Heart right ventricle (tissue), 16 donors: Measurements from ENCODE around the gene HAPLN3. TPM values are rescaled to one million over a fixed set of nuclear protein-coding genes. Genes with fewer than 3 reads are reported as not detected.

ENCODE experiments used
- ATAC-seq, 8 donors: fragments of 200-7000 bp; cut with Tn5 transposase; one replicate each; pipeline ENCODE4 v1.9.1; 2020; ENCODE audit warnings: mild to moderate bottlenecking in 8 of 8, moderate library complexity in 8 of 8, moderate number of reproducible peaks in 1 of 8
- DNase-seq, 2 donors: peaks; one replicate each; pipeline ENCODE4 v3.0.0-alpha.2; 2020
- H3K27ac ChIP-seq, 10 donors: fragments of 200-600 bp; sonication (generic) in 2 of 10; one replicate each; pipeline versions ENCODE4 v1.5.0 to v1.8.0; 2020 to 2022; ENCODE audit warnings: mild to moderate bottlenecking in 3 of 10
- H3K27me3 ChIP-seq, 7 donors: fragments of 200-600 bp; one replicate each; pipeline ENCODE4 v1.8.0; 2021 to 2022; ENCODE audit warnings: mild to moderate bottlenecking in 2 of 7
- H3K36me3 ChIP-seq, 9 donors: fragments of 200-600 bp; sonication (generic) in 1 of 9; one replicate each; pipeline versions ENCODE4 v1.5.0 to v1.8.0; 2020 to 2022; ENCODE audit warnings: mild to moderate bottlenecking in 2 of 9
- H3K4me1 ChIP-seq, 9 donors: fragments of 200-600 bp; sonication (generic) in 1 of 9; one replicate each; pipeline versions ENCODE4 v1.5.0 to v1.8.0; 2020 to 2022; ENCODE audit warnings: mild to moderate bottlenecking in 4 of 9
- H3K4me3 ChIP-seq, 10 donors: fragments of 200-600 bp; sonication (generic) in 2 of 10; one replicate each; pipeline versions ENCODE4 v1.5.0 to v1.8.0; 2020 to 2022; ENCODE audit warnings: mild to moderate bottlenecking in 7 of 10, moderate library complexity in 2 of 10
- H3K9me3 ChIP-seq, 11 donors: fragments of 200-600 bp in 10 of 11; sonication (generic) in 2 of 11; one replicate each; pipeline versions ENCODE4 v1.5.0 to v1.8.0; 2013 to 2022; ENCODE audit warnings: mild to moderate bottlenecking in 2 of 11, control low read depth in 1 of 11, moderate library complexity in 1 of 11
- WGBS, 2 donors: extraction: QIAGEN DNeasy Blood & Tissue Kit; methylation state at CpG; one replicate each; pipeline ENCODE4 v1.1.7; 2013; ENCODE audit warnings: inconsistent platforms in 1 of 2; 5-methylcytosine and 5-hydroxymethylcytosine counted together
- intact Hi-C, 10 donors: fragments of 100-400 bp; cut with DNase I; formaldehyde crosslinking; loops; one replicate each; pipeline versions ENCODE4 v1.11.1 to v1.14.2; 2022
- polyA plus RNA-seq, 2 donors: library from polyadenylated mRNA; stranded (reverse); fragments of 200-250 nt; gene quantifications; one replicate each; pipeline ENCODE4 v1.2.3, GENCODE V29; 2013
- total RNA-seq, 10 donors: library from RNA; stranded (reverse); fragmentation: NEBNext Ultra II Directional in 3 of 10; extraction: Animal tissue kit (Norgen Biotek cat#: 25700) in 3 of 10; gene quantifications; one replicate each; pipeline versions ENCODE4 v1.2.1 to v1.2.4, GENCODE V29; 2021 to 2023
- TF ChIP-seq, protein P1 (sequence below), 9 donors: fragments of 200-600 bp; sonication (generic) in 2 of 9; IDR thresholded peaks; one replicate each; pipeline versions ENCODE4 v1.5.0 to v1.8.0; 2021 to 2022; ENCODE audit warnings: antibody characterized with exemption in 9 of 9, mild to moderate bottlenecking in 5 of 9, moderate library complexity in 1 of 9
- donor health status: Arrhythmogenic right ventricular cardiomyopathy.
- donor health status: ischemic (EF 13 %, LVEDD 7.1; RV severe dilation, severe dysfunction).
- donor health status: healthy with polysubstance abuse.
- donor health status: DM: no; HTN: yes; CAD: no.
- donor health status: DM: no; HTN: no; CAD: no.
- donor health status: ischemic (EF 25% LVEDD 6.9; RV normal size, moderate dysfunction).
- donor health status: ischemic (EF 25% LVEDD 5.7; RV mildly dilated, moderate dysfunction).
- donor health status: healthy.
- donor health status: DM: yes; HTN: yes; CAD: no.
- donor health status: Ischemic cardiomyopathy.
- donor health status: ischemic (EF 35%, LVEDD 5.7; RV mildly dilated, moderate dysfunction).
- donor health status: nonischemic (EF 11% LVEDD 7.7; RV severe dilation, severe dysfunction).
- donor health status: DM: yes; HTN: yes; CAD: no.
- donor health status: PGD.
- donor health status: ischemic (EF 29% LVEDD 5.4; RV normal size, mild dysfunction).
- donor health status: nonischemic (EF 23%, LVEDD 6.1; RV moderate dilation, normal function).

The HAPLN3 gene
- total and polyA plus RNA-seq, 12 donors: 1.2 to 25.8 (median 3.8) TPM

DNA sequence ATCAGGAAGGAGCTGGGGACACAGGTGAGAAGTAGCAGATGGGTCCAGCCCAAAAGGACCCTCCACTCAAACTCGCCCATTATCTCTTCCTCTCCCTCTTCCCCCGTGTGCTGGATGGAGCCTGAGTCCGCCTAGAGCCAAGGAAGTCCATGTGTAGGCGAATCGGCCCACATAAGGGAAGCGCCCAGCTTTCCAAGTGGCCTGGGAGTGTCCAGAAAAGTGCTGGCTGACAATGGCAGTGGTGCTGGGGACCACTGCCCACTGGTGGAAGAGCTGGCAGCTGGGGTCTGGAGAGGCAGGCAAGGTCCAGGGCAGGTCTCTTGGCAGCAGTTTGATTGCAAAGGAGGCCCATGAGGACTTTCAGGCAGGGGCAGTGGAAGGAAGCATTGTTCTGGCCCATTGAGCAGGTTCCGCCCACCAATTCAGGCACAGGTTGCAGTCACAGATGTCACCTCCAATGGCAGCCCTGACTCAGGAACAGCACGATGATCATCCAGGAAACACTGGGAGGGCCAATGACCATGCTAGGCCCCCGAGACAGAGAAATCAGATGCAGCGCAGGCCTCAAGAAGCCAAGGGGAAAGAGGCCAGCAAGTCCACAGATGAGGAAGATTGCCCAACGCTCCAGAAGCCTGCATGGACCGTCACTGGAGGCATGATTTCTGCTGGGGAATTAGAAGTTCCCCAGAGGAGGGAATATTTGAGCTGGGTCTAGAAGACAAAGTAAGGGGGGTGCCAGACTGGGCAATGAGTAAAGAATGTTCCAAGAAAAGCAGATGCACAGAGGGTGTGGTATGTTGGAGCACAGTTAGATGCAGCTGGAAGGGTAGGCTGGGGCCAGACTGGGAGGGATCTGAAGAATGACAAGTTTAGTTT, 14.8 kb upstream of the HAPLN3 start:
- ATAC-seq (peak in 1 of 8 donors; percentile 27), DNase-seq (peak in 1 of 2 donors; percentile 29)

DNA sequence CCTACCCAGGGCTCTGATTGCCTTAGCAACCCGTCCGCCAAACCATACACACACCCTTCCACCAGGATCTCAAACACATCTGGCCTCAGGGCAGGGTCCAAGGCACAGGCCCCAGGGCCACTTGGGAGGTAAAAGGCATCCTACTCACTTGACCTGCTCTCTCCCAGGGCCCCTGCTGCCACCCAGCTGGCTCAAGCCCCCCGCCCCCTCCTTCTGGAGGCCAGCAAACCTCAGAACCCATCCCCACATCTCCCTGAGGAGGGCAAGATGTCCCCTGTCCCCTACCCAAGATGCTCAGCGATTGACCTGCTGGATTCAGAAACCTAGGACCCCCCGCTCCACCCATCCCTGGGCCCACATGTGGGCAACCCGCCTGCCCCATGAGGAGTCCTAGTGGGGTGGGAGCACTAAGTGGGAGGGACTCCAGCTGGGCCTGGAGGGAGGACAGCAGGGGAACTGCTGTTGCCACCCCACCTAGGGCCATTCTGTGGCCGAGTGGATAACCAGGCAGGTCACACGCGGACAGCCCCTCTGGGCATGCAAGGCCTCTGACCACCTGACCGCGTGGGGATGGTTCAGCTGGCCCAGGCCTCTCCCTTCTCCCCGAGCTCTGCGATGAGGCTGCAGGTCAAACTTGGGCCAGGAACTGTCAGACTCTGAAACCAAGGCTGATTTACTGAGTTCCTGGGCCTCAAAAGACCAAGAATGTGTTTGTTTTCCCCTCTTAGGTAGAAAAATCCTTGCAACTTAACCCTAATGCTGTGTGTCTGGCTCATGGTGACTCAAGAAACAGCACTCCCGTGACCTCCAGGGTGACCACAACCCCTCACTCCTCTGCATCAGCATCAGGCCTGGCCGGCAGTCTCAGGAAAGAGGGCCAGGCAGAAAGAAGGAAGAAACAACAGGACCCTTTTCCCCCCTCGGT, 13.6 kb upstream of the HAPLN3 start:
- peak overlapping the region in 8 of 10 donors; percentile 0 to 86 (median 46) for H3K4me3 ChIP-seq

More for the DNA sequence above, 14.8 kb upstream of the HAPLN3 start:
- TF ChIP-seq, protein P1, sequence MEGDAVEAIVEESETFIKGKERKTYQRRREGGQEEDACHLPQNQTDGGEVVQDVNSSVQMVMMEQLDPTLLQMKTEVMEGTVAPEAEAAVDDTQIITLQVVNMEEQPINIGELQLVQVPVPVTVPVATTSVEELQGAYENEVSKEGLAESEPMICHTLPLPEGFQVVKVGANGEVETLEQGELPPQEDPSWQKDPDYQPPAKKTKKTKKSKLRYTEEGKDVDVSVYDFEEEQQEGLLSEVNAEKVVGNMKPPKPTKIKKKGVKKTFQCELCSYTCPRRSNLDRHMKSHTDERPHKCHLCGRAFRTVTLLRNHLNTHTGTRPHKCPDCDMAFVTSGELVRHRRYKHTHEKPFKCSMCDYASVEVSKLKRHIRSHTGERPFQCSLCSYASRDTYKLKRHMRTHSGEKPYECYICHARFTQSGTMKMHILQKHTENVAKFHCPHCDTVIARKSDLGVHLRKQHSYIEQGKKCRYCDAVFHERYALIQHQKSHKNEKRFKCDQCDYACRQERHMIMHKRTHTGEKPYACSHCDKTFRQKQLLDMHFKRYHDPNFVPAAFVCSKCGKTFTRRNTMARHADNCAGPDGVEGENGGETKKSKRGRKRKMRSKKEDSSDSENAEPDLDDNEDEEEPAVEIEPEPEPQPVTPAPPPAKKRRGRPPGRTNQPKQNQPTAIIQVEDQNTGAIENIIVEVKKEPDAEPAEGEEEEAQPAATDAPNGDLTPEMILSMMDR (IDR thresholded peaks at IDR 0.05): no peak
- WGBS, 2 donors: 60 to 69% methylated on average over 12 of the region's 12 CpGs
- intact Hi-C loops: loop anchor here in 9 of 10 donors (5.0 to 10.0 kb wide), 5 partner anchors 72 to 335 kb away; partner anchors contain the start of gene FANCI (in 1 of the 9)
- H3K4me1 ChIP-seq: peaks cover 25 to 79% (median 59%) of the 10 kb centered on the region in 9 donors
- peak overlapping the region in 8 of 10 donors; percentile 67 to 97 (median 93) for H3K27ac ChIP-seq
- no peaks in the 10 kb centered on the region for H3K27me3 ChIP-seq
- peaks cover 0 to 50% (median 7%) of the 10 kb centered on the region in 9 donors for H3K36me3 ChIP-seq
- peak overlapping the region in 8 of 10 donors; percentile 6 to 86 (median 72) for H3K4me3 ChIP-seq
- no peaks in the 10 kb centered on the region for H3K9me3 ChIP-seq

DNA sequence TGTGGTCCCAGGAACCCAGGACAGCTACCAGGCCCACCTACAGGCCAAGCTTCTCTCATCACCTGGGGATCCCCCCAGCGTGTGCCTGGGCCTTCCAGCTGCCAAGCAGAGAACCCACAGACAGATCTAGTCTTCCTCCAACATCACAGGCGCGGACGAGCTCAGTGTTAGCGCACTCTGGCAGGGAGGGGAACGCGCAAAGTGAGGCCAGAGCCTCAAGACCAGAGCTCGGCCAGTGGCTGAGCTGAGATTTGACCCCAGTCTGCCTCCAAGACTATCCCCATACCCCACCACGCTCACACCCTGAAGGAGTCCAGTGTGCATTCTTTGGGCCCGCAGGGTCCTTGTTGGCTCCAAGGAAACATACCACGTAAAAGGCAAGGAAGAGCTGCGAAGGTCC, 12.8 kb upstream of the HAPLN3 start:
- H3K27me3 ChIP-seq: no peaks in the 10 kb centered on the region
- ATAC-seq (no peak), DNase-seq (no peak)
- peaks cover 32 to 92% (median 67%) of the 10 kb centered on the region in 9 donors for H3K4me1 ChIP-seq
- no peaks in the 10 kb centered on the region for H3K9me3 ChIP-seq
- peaks cover 0 to 65% (median 14%) of the 10 kb centered on the region in 9 donors for H3K36me3 ChIP-seq
- TF ChIP-seq, protein P1 (IDR thresholded peaks at IDR 0.05): no peak
- peak overlapping the region in 1 of 10 donors; percentile 2 for H3K4me3 ChIP-seq
- intact Hi-C loops: loop anchor here in 7 of 10 donors (5.0 to 10.0 kb wide), 4 partner anchors 94 to 337 kb away; partner anchors contain the start of gene FANCI (in 1 of the 7)
- H3K27ac ChIP-seq: peak overlapping the region in 7 of 10 donors; percentile 41 to 97 (median 93)
- 83 to 85% methylated on average over 12 of the region's 12 CpGs for WGBS, 2 donors

More for the DNA sequence above, 13.6 kb upstream of the HAPLN3 start:
- peaks cover 0 to 57% (median 9%) of the 10 kb centered on the region in 9 donors for H3K36me3 ChIP-seq
- WGBS, 2 donors: 76 to 79% methylated on average over 16 of the region's 16 CpGs
- TF ChIP-seq, protein P1 (IDR thresholded peaks at IDR 0.05): no peak
- H3K9me3 ChIP-seq: no peaks in the 10 kb centered on the region
- peaks cover 32 to 91% (median 69%) of the 10 kb centered on the region in 9 donors for H3K4me1 ChIP-seq
- no peaks in the 10 kb centered on the region for H3K27me3 ChIP-seq
- intact Hi-C loops: loop anchor here in 7 of 10 donors (5.0 to 10.0 kb wide), 4 partner anchors 93 to 336 kb away; partner anchors contain the start of gene FANCI (in 1 of the 7)
- peak overlapping the region in 8 of 10 donors; percentile 38 to 97 (median 92) for H3K27ac ChIP-seq
- DNase-seq (no peak), ATAC-seq (no peak)
